Measurements from ENCODE around the gene DIAPH3.

DIAPH3 gene

DNA sequence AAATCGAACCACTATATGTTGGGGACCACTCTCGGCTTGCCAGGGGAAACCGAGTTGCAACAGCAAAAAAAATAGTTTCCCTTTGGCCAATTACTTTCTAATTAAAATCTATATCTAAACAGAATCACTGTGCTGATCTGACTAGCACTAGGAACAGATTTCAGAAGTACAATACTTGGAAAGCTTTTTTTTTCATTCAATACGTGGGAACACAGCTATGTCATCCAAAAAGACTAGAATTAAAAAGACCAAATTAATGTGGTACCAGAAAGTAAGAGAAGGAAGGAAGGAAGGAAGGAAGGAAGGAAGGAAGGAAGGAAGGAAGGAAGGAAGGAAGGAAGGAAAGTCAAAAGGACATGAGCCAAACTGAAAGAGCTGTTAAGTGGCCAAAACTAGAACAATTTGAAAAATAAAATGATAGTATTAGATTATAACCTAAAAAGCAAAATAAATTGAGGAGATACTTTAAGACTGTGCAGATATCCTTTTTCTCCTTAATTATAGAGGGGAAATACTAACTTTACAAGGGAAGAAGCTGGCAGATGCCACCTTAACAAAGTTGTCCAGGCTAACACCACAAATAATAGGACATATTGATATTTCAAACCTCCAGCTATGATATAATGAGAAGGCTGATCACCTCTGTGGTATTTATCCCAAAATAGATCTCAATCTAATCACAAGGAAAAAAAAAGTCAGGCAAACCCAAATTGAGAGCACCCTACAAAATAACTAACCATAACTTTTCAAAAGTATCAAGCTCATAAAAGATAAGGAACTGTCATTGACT is 63.9 kb downstream of the DIAPH3 start:
- Histone ChIP-seq H3K4me2 (ENCODE audit: low read depth, low read length, poor library complexity, severe bottlenecking) (no peak overlapping the region), H3K9ac (ENCODE audit: low read depth, low read length, poor library complexity, severe bottlenecking) (no peak overlapping the region), H3K4me3 (ENCODE audit: low read length, poor library complexity, severe bottlenecking) (no peak overlapping the region), H3F3A (ENCODE audit: low read depth) (no peaks in the 10 kb centered on the region), H2AFZ (ENCODE audit: low read length) (no peak overlapping the region), H3K4me1 (ENCODE audit: insufficient read depth, low read length, poor library complexity, severe bottlenecking) (peaks cover 10% of the 10 kb centered on the region), H3K36me3 (ENCODE audit: insufficient read depth, low read length) (peaks cover 10% of the 10 kb centered on the region), H3K9me3 (ENCODE audit: insufficient read depth, low read depth, low read length) (no peaks in the 10 kb centered on the region; the same call in 1 of the 2 replicates), H3K79me2 (ENCODE audit: insufficient read depth, low read length) (peaks cover 41% of the 10 kb centered on the region), H4K20me1 (ENCODE audit: insufficient read depth, low read length, poor library complexity, severe bottlenecking) (no peaks in the 10 kb centered on the region), H3K9me2 (replicated peaks; ENCODE audit: low read depth, low read length) (no peaks in the 10 kb centered on the region), H3K27me3 (ENCODE audit: insufficient read depth, low read length, poor library complexity, severe bottlenecking) (no peaks in the 10 kb centered on the region)
- TF ChIP-seq, protein P1, sequence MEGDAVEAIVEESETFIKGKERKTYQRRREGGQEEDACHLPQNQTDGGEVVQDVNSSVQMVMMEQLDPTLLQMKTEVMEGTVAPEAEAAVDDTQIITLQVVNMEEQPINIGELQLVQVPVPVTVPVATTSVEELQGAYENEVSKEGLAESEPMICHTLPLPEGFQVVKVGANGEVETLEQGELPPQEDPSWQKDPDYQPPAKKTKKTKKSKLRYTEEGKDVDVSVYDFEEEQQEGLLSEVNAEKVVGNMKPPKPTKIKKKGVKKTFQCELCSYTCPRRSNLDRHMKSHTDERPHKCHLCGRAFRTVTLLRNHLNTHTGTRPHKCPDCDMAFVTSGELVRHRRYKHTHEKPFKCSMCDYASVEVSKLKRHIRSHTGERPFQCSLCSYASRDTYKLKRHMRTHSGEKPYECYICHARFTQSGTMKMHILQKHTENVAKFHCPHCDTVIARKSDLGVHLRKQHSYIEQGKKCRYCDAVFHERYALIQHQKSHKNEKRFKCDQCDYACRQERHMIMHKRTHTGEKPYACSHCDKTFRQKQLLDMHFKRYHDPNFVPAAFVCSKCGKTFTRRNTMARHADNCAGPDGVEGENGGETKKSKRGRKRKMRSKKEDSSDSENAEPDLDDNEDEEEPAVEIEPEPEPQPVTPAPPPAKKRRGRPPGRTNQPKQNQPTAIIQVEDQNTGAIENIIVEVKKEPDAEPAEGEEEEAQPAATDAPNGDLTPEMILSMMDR (conservative IDR thresholded peaks at IDR 0.05; ENCODE audit: low read length) = no peak
- no peak for TF ChIP-seq EZH2phosphoT487 (IDR thresholded peaks at IDR 0.05; ENCODE audit: borderline replicate concordance)

DNA sequence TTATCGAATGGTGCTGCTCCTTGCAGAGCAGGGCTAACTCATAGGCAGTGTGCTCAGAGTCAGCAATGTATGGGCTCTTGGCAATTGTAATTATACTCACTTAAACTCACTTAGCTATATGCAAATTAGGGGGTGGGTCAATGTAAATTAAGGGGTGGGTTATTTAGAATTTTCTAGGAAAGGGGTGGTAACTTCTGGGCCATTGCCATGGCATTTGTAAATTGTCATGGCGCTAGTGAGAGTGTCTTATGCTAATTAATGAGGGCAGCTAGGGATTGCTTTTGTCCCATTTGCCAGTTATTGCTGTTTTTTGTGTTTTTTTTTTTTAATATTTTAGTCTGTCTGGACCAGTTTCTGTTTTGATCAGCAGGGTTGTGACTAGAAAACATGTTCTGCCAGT is 68.4 kb downstream of the DIAPH3 start:
- Histone ChIP-seq H3K4me1 (ENCODE audit: insufficient read depth, low read length, poor library complexity, severe bottlenecking) (peaks cover 10% of the 10 kb centered on the region), H2AFZ (ENCODE audit: low read length) (no peak overlapping the region), H3K27me3 (ENCODE audit: insufficient read depth, low read length, poor library complexity, severe bottlenecking) (no peaks in the 10 kb centered on the region), H3K79me2 (ENCODE audit: insufficient read depth, low read length) (peaks cover 26% of the 10 kb centered on the region), H4K20me1 (ENCODE audit: insufficient read depth, low read length, poor library complexity, severe bottlenecking) (no peaks in the 10 kb centered on the region), H3K9me3 (ENCODE audit: insufficient read depth, low read depth, low read length) (no peaks in the 10 kb centered on the region; the same call in 1 of the 2 replicates), H3K9ac (ENCODE audit: low read depth, low read length, poor library complexity, severe bottlenecking) (no peak overlapping the region), H3F3A (ENCODE audit: low read depth) (no peaks in the 10 kb centered on the region), H3K4me3 (ENCODE audit: low read length, poor library complexity, severe bottlenecking) (no peak overlapping the region), H3K36me3 (ENCODE audit: insufficient read depth, low read length) (peaks cover 29% of the 10 kb centered on the region), H3K9me2 (replicated peaks; ENCODE audit: low read depth, low read length) (no peaks in the 10 kb centered on the region), H3K4me2 (ENCODE audit: low read depth, low read length, poor library complexity, severe bottlenecking) (no peak overlapping the region)
- TF ChIP-seq EZH2phosphoT487 (IDR thresholded peaks at IDR 0.05; ENCODE audit: borderline replicate concordance) = no peak
- TF ChIP-seq, protein P1 (conservative IDR thresholded peaks at IDR 0.05; ENCODE audit: low read length) = no peak

DNA sequence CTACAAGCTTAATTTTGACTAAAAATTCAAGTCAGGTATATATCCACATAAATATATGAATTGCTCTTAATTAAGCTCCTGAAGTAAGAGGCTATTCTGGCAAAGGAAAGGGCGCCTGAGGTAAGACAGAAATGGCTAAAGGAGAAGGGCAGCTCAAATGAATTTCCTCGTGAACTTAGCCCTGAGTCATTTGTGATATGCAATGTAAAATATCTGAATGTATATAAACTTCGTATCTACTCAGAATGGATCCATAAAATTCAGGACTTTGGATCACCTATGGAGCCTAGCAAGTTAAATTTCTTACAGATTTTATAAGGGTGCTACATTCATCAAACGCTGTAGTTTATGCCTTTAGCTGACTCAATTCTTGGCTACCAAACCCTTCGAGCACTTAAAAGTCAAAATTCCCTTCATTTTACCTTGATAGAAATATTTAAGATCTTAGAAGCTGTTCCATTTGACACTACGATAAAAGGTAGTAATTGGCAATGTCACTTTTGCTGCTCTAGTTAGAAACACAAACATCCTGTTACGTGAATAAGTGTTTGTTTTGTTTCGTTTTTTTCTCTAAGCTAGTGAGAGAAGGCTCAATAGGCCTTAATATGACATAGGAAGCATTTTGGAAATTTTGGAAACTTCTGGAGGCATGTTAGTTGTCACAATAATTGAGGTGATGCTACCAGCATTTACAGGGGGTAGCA is 69.2 kb downstream of the DIAPH3 start:
- Histone ChIP-seq H3K79me2 (ENCODE audit: insufficient read depth, low read length) (peaks cover 24% of the 10 kb centered on the region), H3K4me1 (ENCODE audit: insufficient read depth, low read length, poor library complexity, severe bottlenecking) (peaks cover 2% of the 10 kb centered on the region), H4K20me1 (ENCODE audit: insufficient read depth, low read length, poor library complexity, severe bottlenecking) (no peaks in the 10 kb centered on the region), H3K36me3 (ENCODE audit: insufficient read depth, low read length) (peaks cover 34% of the 10 kb centered on the region), H3F3A (ENCODE audit: low read depth) (no peaks in the 10 kb centered on the region), H2AFZ (ENCODE audit: low read length) (no peak overlapping the region), H3K4me3 (ENCODE audit: low read length, poor library complexity, severe bottlenecking) (no peak overlapping the region), H3K9ac (ENCODE audit: low read depth, low read length, poor library complexity, severe bottlenecking) (no peak overlapping the region), H3K4me2 (ENCODE audit: low read depth, low read length, poor library complexity, severe bottlenecking) (no peak overlapping the region), H3K9me2 (replicated peaks; ENCODE audit: low read depth, low read length) (no peaks in the 10 kb centered on the region), H3K27me3 (ENCODE audit: insufficient read depth, low read length, poor library complexity, severe bottlenecking) (no peaks in the 10 kb centered on the region), H3K9me3 (ENCODE audit: insufficient read depth, low read depth, low read length) (no peaks in the 10 kb centered on the region; the same call in 1 of the 2 replicates)
- TF ChIP-seq, protein P1 (conservative IDR thresholded peaks at IDR 0.05; ENCODE audit: low read length) = no peak
- TF ChIP-seq EZH2phosphoT487 (IDR thresholded peaks at IDR 0.05; ENCODE audit: borderline replicate concordance) = no peak
